Astrocyte of the cerebellum (primary cell): ENCODE measurements around the gene SH3PXD2B.

Experiments used
- DNase-seq: peaks from one replicate; pipeline ENCODE4 v3.0.0-alpha.2; 2011; ENCODE audit warnings: low read depth
- H3K4me3 ChIP-seq: 2 replicates; pipeline ENCODE4 v1.5.1; 2011; ENCODE audit warnings: mild to moderate bottlenecking, low read depth, low read length, moderate library complexity
- CTCF ChIP-seq: IDR thresholded peaks from 2 replicates; pipeline ENCODE4 v1.5.1; 2012; ENCODE audit warnings: low read length, low read depth, moderate library complexity, mild to moderate bottlenecking; ENCODE audit errors: missing control alignments
- in situ Hi-C: cut with HindIII; loops from 2 replicates; pipeline ENCODE4 v1.10.0; 2017; ENCODE audit warnings: low sequenced_read_pairs

The SH3PXD2B gene

GRCh38 chr5:172450453-172450852 lies 3.9 kb downstream of the SH3PXD2B start:
- TF ChIP-seq CTCF, result no peak
- DNase-seq, result no peak
- no peak overlapping the region for H3K4me3 ChIP-seq
- in situ Hi-C loops, result no loop called here

GRCh38 chr5:172448999-172449398 lies 5.3 kb downstream of the SH3PXD2B start:
- no peak for TF ChIP-seq CTCF
- DNase-seq, result no peak
- in situ Hi-C loops, result no loop called here
- no peak overlapping the region for H3K4me3 ChIP-seq

- in situ Hi-C loops, result no loop called here
Measured at GRCh38 chr5:172447646-172448365, 6.5 kb downstream of the SH3PXD2B start.

GRCh38 chr5:172446336-172447051 lies 7.8 kb downstream of the SH3PXD2B start:
- H3K4me3 ChIP-seq, result no peak overlapping the region
- TF ChIP-seq CTCF, result no peak
- no peak for DNase-seq
- in situ Hi-C loops, result no loop called here

More at GRCh38 chr5:172447646-172448365, 6.5 kb downstream of the SH3PXD2B start:
- DNase-seq, result no peak
- H3K4me3 ChIP-seq, result no peak overlapping the region
- no peak for TF ChIP-seq CTCF

- in situ Hi-C loops, result no loop called here
- DNase-seq, result no peak
- no peak overlapping the region for H3K4me3 ChIP-seq
- TF ChIP-seq CTCF, result no peak
Measured at GRCh38 chr5:172445866-172446265, 8.5 kb downstream of the SH3PXD2B start.

- in situ Hi-C loops, result no loop called here
- no peak for DNase-seq
- no peak overlapping the region for H3K4me3 ChIP-seq
- TF ChIP-seq CTCF, result no peak
Measured at GRCh38 chr5:172444626-172445365, 9.5 kb downstream of the SH3PXD2B start.
